Thyroid gland (tissue), 4 donors: ENCODE results near the gene GNG12. TPM values are rescaled to one million over a fixed set of nuclear protein-coding genes. Genes with fewer than 3 reads are reported as not detected.
A peak's percentile ranks its signal among the peaks of the same experiment; 100 is the strongest.

Source experiments
- DNase-seq, 2 donors: peaks; one replicate each; pipeline ENCODE4 v3.0.0-alpha.2; 2019
- H3K27ac ChIP-seq, 3 donors: fragments of 200-600 bp; sonication (generic); 1 replicate in 2 of 3; 2 replicates in 1 of 3; pipeline ENCODE4 v1.5.1; 2016 to 2019; ENCODE audit warnings: mild to moderate bottlenecking in 1 of 3, moderate library complexity in 1 of 3
- H3K27me3 ChIP-seq: fragments of 200-600 bp; sonication (generic); one replicate; pipeline ENCODE4 v1.5.1; 2019
- H3K36me3 ChIP-seq, 2 donors: fragments of 200-600 bp; sonication (generic); one replicate each; pipeline ENCODE4 v1.5.1; 2016 to 2019
- H3K4me1 ChIP-seq, 2 donors: fragments of 200-600 bp; sonication (generic); one replicate each; pipeline ENCODE4 v1.5.1; 2017 to 2019
- H3K4me3 ChIP-seq, 3 donors: fragments of 200-600 bp; sonication (generic); replicated peaks in 1 of 3; 1 replicate in 2 of 3; 2 replicates in 1 of 3; pipeline ENCODE4 v1.5.1; 2016; ENCODE audit warnings: mild to moderate bottlenecking in 1 of 3
- H3K9me3 ChIP-seq: fragments of 200-600 bp; sonication (generic); one replicate; pipeline ENCODE4 v1.5.1; 2017
- CTCF ChIP-seq, 6 experiments: fragments of 200-600 bp in 3 of 6; fragments of 450-650 bp in 3 of 6; sonication (generic) in 3 of 6; IDR thresholded peaks; one replicate each; pipeline ENCODE4 v1.5.1; 2016 to 2019; ENCODE audit warnings: antibody characterized with exemption in 6 of 6, mild to moderate bottlenecking in 2 of 6, inconsistent platforms in 1 of 6, moderate library complexity in 1 of 6
- POLR2A ChIP-seq, 2 donors: fragments of 450-650 bp; IDR thresholded peaks; one replicate each; pipeline ENCODE4 v1.6.1; 2017; ENCODE audit warnings: antibody characterized with exemption in 2 of 2, mild to moderate bottlenecking in 2 of 2, moderate library complexity in 1 of 2
- WGBS, 2 donors: methylation state at CpG; one replicate each; pipeline ENCODE4 v1.1.5; 2017; 5-methylcytosine and 5-hydroxymethylcytosine counted together
- intact Hi-C: fragments of 100-400 bp; cut with DNase I; formaldehyde crosslinking; loops from one replicate; pipeline ENCODE4 v1.15.1; 2023
- total RNA-seq, 4 donors: library from RNA; depleted of rRNA; stranded (reverse); fragments of >200 nt; gene quantifications; one replicate each; pipeline ENCODE4 v1.2.3, GENCODE V29; 2016

GNG12 gene
- total RNA-seq, 4 donors from 2014 or later, result 100 to 155 (median 127) TPM

GRCh38 chr1:67684526-67685066, 148.7 kb downstream of the GNG12 start:
- DNase-seq, result no peak
- TF ChIP-seq POLR2A (IDR thresholded peaks at IDR 0.05), result no peak
- TF ChIP-seq CTCF (IDR thresholded peaks at IDR 0.05), result no peak
- intact Hi-C loops, result loop anchor here (10.0 kb wide), 2 partner anchors 70 to 120 kb away; no protein-coding TSS in a partner anchor
- H3K27ac ChIP-seq, result peak overlapping the region in 2 of 3 donors; percentile 10 to 64
- H3K9me3 ChIP-seq, result no peaks in the 10 kb centered on the region
- H3K36me3 ChIP-seq, result peaks cover 7 to 11% of the 10 kb centered on the region in 2 donors
- peaks cover 15 to 27% of the 10 kb centered on the region in 2 donors for H3K4me1 ChIP-seq
- 1% methylated on average over 20 of the region's 20 CpGs for WGBS, 2 donors
- no peaks in the 10 kb centered on the region for H3K27me3 ChIP-seq
- H3K4me3 ChIP-seq, result peak overlapping the region in 1 of 3 donors; percentile 21

GRCh38 chr1:67683766-67684525, 149.3 kb downstream of the GNG12 start:
- intact Hi-C loops, result loop anchor here (10.0 kb wide), 2 partner anchors 71 to 119 kb away; no protein-coding TSS in a partner anchor
- Histone ChIP-seq H3K4me1 (peaks cover 15 to 27% of the 10 kb centered on the region in 2 donors), H3K27ac (peak overlapping the region in 2 of 3 donors; percentile 10 to 64), H3K4me3 (peak overlapping the region in 1 of 3 donors; percentile 21), H3K27me3 (no peaks in the 10 kb centered on the region), H3K9me3 (no peaks in the 10 kb centered on the region), H3K36me3 (peaks cover 6 to 7% of the 10 kb centered on the region in 2 donors)
- peak in 1 of 2 donors; percentile 14 for DNase-seq
- TF ChIP-seq POLR2A (IDR thresholded peaks at IDR 0.05) (no peak), CTCF (IDR thresholded peaks at IDR 0.05) (no peak)
- WGBS, 2 donors, result 39 to 46% methylated on average over 8 of the region's 8 CpGs

GRCh38 chr1:67683316-67683715, 150.0 kb downstream of the GNG12 start:
- WGBS, 2 donors, result 70 to 78% methylated on average over 3 of the region's 3 CpGs
- peaks cover under 1 to 2% of the 10 kb centered on the region in 2 donors for H3K36me3 ChIP-seq
- DNase-seq, result no peak
- TF ChIP-seq POLR2A (IDR thresholded peaks at IDR 0.05) (no peak), CTCF (IDR thresholded peaks at IDR 0.05) (no peak)
- no peaks in the 10 kb centered on the region for H3K9me3 ChIP-seq
- peaks cover 15 to 24% of the 10 kb centered on the region in 2 donors for H3K4me1 ChIP-seq
- intact Hi-C loops, result loop anchor here (10.0 kb wide), 2 partner anchors 71 to 119 kb away; no protein-coding TSS in a partner anchor
- no peak overlapping the region for H3K4me3 ChIP-seq
- H3K27ac ChIP-seq, result no peak overlapping the region
- no peaks in the 10 kb centered on the region for H3K27me3 ChIP-seq

- no peak for TF ChIP-seq POLR2A (IDR thresholded peaks at IDR 0.05)
- TF ChIP-seq CTCF (IDR thresholded peaks at IDR 0.05), result no peak
- peaks cover 12 to 19% of the 10 kb centered on the region in 2 donors for H3K4me1 ChIP-seq
- no peak overlapping the region for H3K4me3 ChIP-seq
- no peak for DNase-seq
- H3K27me3 ChIP-seq, result no peaks in the 10 kb centered on the region
- H3K27ac ChIP-seq, result no peak overlapping the region
- no peaks in the 10 kb centered on the region for H3K36me3 ChIP-seq
- intact Hi-C loops, result loop anchor here (10.0 kb wide), 2 partner anchors 72 to 118 kb away; no protein-coding TSS in a partner anchor
- no peaks in the 10 kb centered on the region for H3K9me3 ChIP-seq
- 66 to 86% methylated on average over 3 of the region's 3 CpGs for WGBS, 2 donors
These were observed 150.5 kb downstream of the GNG12 start for GRCh38 chr1:67682659-67683197.
